HEK293 (cell line): Measurements from ENCODE around the gene ZBTB1.
A peak's percentile ranks its signal among the peaks of the same experiment; 100 is the strongest.

Source experiments
- CTCF ChIA-PET: fragments of 350-600 bp; formaldehyde crosslinking; extraction: SDS; loops from one replicate; lab custom pipeline; 2021; ENCODE audit warnings: antibody characterized with exemption; lab: Yijun Ruan, JAX
- POLR2A ChIA-PET: fragments of 300-600 bp; formaldehyde crosslinking; extraction: SDS; loops from one replicate; lab custom pipeline; 2020; ENCODE audit warnings: antibody characterized with exemption, inconsistent platforms; lab: Yijun Ruan, JAX
- H3K27ac ChIP-seq: fragments of 200-500 bp; sonication (Bioruptor generic); 2 replicates; pipeline ENCODE4 v1.5.1; 2014; ENCODE audit warnings: low read depth, low read length, control low read depth, inconsistent platforms; ENCODE audit errors: extremely low read depth
- H3K36me3 ChIP-seq, 2 experiments: fragments of 200-500 bp in 1 of 2; sonication (Bioruptor generic) in 1 of 2; 1 replicate in 1 of 2; 2 replicates in 1 of 2; pipeline ENCODE4 v1.5.1; 2014 to 2017; ENCODE audit warnings: inconsistent platforms in 2 of 2, low read length in 2 of 2; ENCODE audit not compliant: control insufficient read depth in 2 of 2, insufficient read depth in 1 of 2
- H3K4me1 ChIP-seq: fragments of 200-500 bp; sonication (Bioruptor generic); 2 replicates; pipeline ENCODE4 v1.5.1; 2014; ENCODE audit warnings: mild to moderate bottlenecking, low read length, inconsistent platforms; ENCODE audit not compliant: control insufficient read depth, insufficient read depth
- H3K4me3 ChIP-seq: 2 replicates; pipeline ENCODE4 v1.5.1; 2011; ENCODE audit warnings: low read depth, mild to moderate bottlenecking, control low read depth, low read length, moderate library complexity
- H3K9me3 ChIP-seq: fragments of 200-500 bp; sonication (Bioruptor generic); 2 replicates; pipeline ENCODE4 v1.5.1; 2014; ENCODE audit warnings: low read depth, low read length, inconsistent platforms; ENCODE audit not compliant: control insufficient read depth, insufficient read depth
- SETDB1 ChIP-seq: IDR thresholded peaks from one replicate; pipeline ENCODE4 v1.6.1; 2017; ENCODE audit warnings: mild to moderate bottlenecking, low read length, moderate library complexity, mixed read lengths; ENCODE audit not compliant: insufficient read length
- WT1 ChIP-seq: fragments of 450-650 bp; formaldehyde crosslinking; IDR thresholded peaks from 2 replicates; pipeline ENCODE4 v1.5.1; 2016; ENCODE audit warnings: missing biosample characterization, missing genetic modification characterization
- ZNF121 ChIP-seq: fragments of 450-650 bp; formaldehyde crosslinking; IDR thresholded peaks from 2 replicates; pipeline ENCODE4 v1.5.1; 2016; ENCODE audit warnings: missing biosample characterization, missing genetic modification characterization
- ZNF174 ChIP-seq: fragments of 450-650 bp; formaldehyde crosslinking; IDR thresholded peaks from 2 replicates; pipeline ENCODE4 v1.5.0; 2017; ENCODE audit warnings: missing biosample characterization, mild to moderate bottlenecking, missing genetic modification characterization
- ZNF280C ChIP-seq: fragments of 450-650 bp; formaldehyde crosslinking; IDR thresholded peaks from 2 replicates; pipeline ENCODE4 v1.5.1; 2016; ENCODE audit warnings: missing biosample characterization, missing genetic modification characterization
- ZNF580 ChIP-seq: fragments of 450-650 bp; formaldehyde crosslinking; IDR thresholded peaks from 2 replicates; pipeline ENCODE4 v1.5.1; 2016; ENCODE audit warnings: missing biosample characterization, missing genetic modification characterization
- ZNF610 ChIP-seq: fragments of 450-650 bp; formaldehyde crosslinking; IDR thresholded peaks from 2 replicates; pipeline ENCODE4 v1.5.1; 2016; ENCODE audit warnings: missing biosample characterization, missing genetic modification characterization, borderline replicate concordance
- ZNF670 ChIP-seq: fragments of 450-650 bp; formaldehyde crosslinking; IDR thresholded peaks from 2 replicates; pipeline ENCODE4 v1.5.1; 2016; ENCODE audit warnings: missing biosample characterization, missing genetic modification characterization, low read depth
- TF ChIP-seq, protein P1 (sequence below): fragments of 450-650 bp; formaldehyde crosslinking; IDR thresholded peaks from 2 replicates; pipeline ENCODE4 v1.5.1; 2017; ENCODE audit warnings: missing biosample characterization, missing genetic modification characterization
- TF ChIP-seq, protein P2 (sequence below): fragments of 450-650 bp; formaldehyde crosslinking; IDR thresholded peaks from 2 replicates; pipeline ENCODE4 v1.5.1; 2016; ENCODE audit warnings: missing biosample characterization, missing genetic modification characterization
- TF ChIP-seq, protein P3 (sequence below): fragments of 450-650 bp; formaldehyde crosslinking; IDR thresholded peaks from 2 replicates; pipeline ENCODE4 v1.5.1; 2016; ENCODE audit warnings: missing biosample characterization, missing genetic modification characterization

ZBTB1 gene

GRCh38 chr14:64461221-64461620 is 43.3 kb upstream of the ZBTB1 start:
- ChIA-PET CTCF (interaction anchor here (0.7 to 2.0 kb wide), 3 partner anchors 31 to 547 kb away, joined by 4 to 5 read pairs (median 4); no protein-coding TSS in a partner anchor), POLR2A (no interaction called here)
- Histone ChIP-seq H3K4me3 (no peak overlapping the region), H3K27ac (no peak overlapping the region), H3K4me1 (no peaks in the 10 kb centered on the region), H3K9me3 (no peaks in the 10 kb centered on the region), H3K36me3 (peaks cover 25 to 64% of the 10 kb centered on the region in 2 experiments)
- TF ChIP-seq ZNF670 (tag by site-specific recombination) (no peak), SETDB1 (no peak), ZNF610 (tag by site-specific recombination) (no peak)

DNA sequence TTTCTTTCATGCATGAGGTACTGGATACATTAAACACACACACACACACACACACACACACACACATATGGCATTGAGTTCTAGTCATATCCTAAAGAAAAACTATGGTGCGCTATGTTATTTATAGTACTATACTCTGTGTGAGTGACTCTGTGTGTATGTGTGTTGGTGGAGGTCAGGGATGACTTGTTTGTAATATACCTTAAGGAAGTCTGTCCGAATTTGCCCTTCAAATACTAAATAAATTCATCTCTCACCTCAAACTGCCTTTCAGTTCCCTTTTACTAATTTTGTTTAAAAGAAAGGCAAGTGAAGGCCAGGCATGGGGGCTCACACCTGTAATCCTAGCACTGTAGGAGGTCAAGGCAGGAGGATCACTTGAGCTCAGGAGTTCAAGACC is 41.4 kb upstream of the ZBTB1 start:
- H3K27ac ChIP-seq, result no peak overlapping the region
- H3K4me3 ChIP-seq, result no peak overlapping the region
- H3K4me1 ChIP-seq, result peaks cover 8% of the 10 kb centered on the region; the same call in 1 of the 2 replicates
- ChIA-PET POLR2A (interaction anchor here (0.6 to 0.7 kb wide), 3 partner anchors 17 to 91 kb away, joined by 3 to 5 read pairs (median 5); partner anchors contain the start of gene HSPA2), CTCF (interaction anchor here (0.7 to 1.7 kb wide), 4 partner anchors 15 to 149 kb away, joined by 3 to 5 read pairs (median 3); no protein-coding TSS in a partner anchor)
- TF ChIP-seq, protein P1, sequence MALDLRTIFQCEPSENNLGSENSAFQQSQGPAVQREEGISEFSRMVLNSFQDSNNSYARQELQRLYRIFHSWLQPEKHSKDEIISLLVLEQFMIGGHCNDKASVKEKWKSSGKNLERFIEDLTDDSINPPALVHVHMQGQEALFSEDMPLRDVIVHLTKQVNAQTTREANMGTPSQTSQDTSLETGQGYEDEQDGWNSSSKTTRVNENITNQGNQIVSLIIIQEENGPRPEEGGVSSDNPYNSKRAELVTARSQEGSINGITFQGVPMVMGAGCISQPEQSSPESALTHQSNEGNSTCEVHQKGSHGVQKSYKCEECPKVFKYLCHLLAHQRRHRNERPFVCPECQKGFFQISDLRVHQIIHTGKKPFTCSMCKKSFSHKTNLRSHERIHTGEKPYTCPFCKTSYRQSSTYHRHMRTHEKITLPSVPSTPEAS (tag by site-specific recombination), result peak; percentile 17; the same call in 1 of the 2 replicates
- TF ChIP-seq, protein P2, sequence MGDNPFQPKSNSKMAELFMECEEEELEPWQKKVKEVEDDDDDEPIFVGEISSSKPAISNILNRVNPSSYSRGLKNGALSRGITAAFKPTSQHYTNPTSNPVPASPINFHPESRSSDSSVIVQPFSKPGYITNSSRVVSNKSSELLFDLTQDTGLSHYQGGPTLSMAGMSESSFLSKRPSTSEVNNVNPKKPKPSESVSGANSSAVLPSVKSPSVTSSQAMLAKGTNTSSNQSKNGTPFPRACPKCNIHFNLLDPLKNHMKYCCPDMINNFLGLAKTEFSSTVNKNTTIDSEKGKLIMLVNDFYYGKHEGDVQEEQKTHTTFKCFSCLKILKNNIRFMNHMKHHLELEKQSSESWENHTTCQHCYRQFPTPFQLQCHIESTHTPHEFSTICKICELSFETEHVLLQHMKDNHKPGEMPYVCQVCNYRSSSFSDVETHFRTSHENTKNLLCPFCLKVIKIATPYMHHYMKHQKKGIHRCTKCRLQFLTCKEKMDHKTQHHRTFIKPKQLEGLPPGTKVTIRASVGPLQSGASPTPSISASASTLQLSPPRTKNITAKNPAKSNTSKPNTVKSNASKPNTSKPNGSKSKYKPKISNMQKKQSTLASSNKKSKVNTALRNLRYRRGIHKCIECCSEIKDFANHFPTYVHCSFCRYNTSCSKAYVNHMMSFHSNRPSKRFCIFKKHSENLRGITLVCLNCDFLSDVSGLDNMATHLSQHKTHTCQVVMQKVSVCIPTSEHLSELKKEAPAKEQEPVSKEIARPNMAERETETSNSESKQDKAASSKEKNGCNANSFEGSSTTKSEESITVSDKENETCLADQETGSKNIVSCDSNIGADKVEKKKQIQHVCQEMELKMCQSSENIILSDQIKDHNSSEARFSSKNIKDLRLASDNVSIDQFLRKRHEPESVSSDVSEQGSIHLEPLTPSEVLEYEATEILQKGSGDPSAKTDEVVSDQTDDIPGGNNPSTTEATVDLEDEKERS (tag by site-specific recombination), result no peak
- TF ChIP-seq WT1 (tag by site-specific recombination) (no peak), ZNF280C (no peak)
- TF ChIP-seq, protein P3, sequence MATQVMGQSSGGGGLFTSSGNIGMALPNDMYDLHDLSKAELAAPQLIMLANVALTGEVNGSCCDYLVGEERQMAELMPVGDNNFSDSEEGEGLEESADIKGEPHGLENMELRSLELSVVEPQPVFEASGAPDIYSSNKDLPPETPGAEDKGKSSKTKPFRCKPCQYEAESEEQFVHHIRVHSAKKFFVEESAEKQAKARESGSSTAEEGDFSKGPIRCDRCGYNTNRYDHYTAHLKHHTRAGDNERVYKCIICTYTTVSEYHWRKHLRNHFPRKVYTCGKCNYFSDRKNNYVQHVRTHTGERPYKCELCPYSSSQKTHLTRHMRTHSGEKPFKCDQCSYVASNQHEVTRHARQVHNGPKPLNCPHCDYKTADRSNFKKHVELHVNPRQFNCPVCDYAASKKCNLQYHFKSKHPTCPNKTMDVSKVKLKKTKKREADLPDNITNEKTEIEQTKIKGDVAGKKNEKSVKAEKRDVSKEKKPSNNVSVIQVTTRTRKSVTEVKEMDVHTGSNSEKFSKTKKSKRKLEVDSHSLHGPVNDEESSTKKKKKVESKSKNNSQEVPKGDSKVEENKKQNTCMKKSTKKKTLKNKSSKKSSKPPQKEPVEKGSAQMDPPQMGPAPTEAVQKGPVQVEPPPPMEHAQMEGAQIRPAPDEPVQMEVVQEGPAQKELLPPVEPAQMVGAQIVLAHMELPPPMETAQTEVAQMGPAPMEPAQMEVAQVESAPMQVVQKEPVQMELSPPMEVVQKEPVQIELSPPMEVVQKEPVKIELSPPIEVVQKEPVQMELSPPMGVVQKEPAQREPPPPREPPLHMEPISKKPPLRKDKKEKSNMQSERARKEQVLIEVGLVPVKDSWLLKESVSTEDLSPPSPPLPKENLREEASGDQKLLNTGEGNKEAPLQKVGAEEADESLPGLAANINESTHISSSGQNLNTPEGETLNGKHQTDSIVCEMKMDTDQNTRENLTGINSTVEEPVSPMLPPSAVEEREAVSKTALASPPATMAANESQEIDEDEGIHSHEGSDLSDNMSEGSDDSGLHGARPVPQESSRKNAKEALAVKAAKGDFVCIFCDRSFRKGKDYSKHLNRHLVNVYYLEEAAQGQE (tag by site-specific recombination), result no peak
- no peaks in the 10 kb centered on the region for H3K9me3 ChIP-seq
- H3K36me3 ChIP-seq, result peaks cover 14 to 47% of the 10 kb centered on the region in 2 experiments

DNA sequence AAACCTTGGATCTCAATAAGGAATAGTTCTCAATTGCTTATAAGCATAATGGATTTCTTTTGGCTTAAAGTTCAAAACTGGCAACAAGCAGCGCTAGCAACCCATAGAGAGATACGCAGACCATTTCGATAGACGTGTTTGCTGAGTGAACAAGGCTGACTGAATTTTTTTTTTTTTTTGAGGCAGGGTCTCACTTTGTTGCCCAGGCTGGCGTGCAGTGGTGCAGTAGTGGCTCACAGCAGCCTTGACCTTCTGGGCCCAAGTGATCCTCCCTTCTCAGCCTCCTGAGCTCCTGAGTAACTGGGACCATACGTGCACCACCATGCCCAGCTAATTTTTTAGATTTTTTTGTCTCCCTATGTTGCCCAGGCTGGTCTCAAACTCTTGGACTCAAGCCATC is 40.7 kb upstream of the ZBTB1 start:
- Histone ChIP-seq H3K27ac (no peak overlapping the region), H3K36me3 (peaks cover 11 to 40% of the 10 kb centered on the region in 2 experiments), H3K4me3 (no peak overlapping the region), H3K9me3 (no peaks in the 10 kb centered on the region), H3K4me1 (peaks cover 10% of the 10 kb centered on the region; the same call in 1 of the 2 replicates)
- POLR2A ChIA-PET, result interaction anchor here (0.6 to 1.1 kb wide), 4 partner anchors 40 to 90 kb away, joined by 3 to 5 read pairs (median 3); partner anchors contain the start of genes HSPA2 and MTHFD1
- CTCF ChIA-PET, result interaction anchor here (0.7 to 1.7 kb wide), 5 partner anchors 14 to 173 kb away, joined by 3 to 5 read pairs (median 3); no protein-coding TSS in a partner anchor
- TF ChIP-seq ZNF174 (no peak), ZNF580 (tag by site-specific recombination) (no peak), ZNF121 (0 out of 2 replicates have a peak, but pooled peaks have one; percentile 32)
